Stimulated activated CD8-positive, alpha-beta memory T cell treated with anti-CD3 and anti-CD28 coated beads, Interleukin-12 subunit alpha, Interleukin-12 subunit beta, amount 100 ng/mL, for 4 hours (primary cell): ENCODE data around the gene ZNF248.

Experiments used
- DNase-seq: peaks from one replicate; pipeline ENCODE4 v3.0.0-alpha.2; 2020; ENCODE audit warnings: low read depth

Gene ZNF248

GRCh38 chr10:37821237-37821636 lies 36.2 kb downstream of the ZNF248 start:
- no peak for DNase-seq

DNA sequence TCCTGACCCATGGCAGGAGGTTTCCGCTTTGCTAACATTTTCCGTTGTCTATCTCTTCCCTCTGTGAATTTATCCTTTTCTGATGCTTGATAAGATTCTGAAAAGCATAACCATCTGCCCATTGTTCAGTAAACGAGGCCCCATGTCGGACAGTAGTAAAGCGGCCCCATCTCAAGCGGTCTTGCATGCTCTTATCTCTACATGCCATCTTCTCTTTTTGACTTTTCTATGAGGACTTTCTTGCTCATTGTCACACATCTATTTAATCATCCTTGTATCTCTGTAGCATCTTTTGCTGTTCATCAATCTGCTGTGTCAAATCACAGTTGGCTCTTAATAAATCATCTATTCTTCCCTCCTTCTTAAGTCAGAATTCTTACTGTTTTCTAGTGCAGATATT lies 37.6 kb downstream of the ZNF248 start:
- DNase-seq = no peak

DNA sequence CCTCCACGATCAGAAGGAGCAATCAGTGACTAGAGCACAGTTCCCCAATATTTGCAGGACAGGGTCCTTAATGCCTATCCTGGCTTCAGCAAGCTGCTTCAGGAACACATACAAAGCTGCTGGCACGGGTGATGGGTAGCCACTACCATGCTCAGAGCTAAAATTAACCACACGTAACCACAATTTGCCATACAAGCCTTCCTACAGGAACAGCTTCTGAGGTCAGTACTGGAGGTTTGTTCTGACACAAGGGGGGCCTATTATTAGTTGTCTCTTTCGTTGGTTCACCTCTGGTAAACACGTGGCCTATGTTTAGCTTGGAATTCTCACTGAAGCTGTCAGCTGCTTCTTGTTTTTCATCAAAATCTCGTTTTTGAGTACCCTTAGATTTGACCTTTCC lies 41.1 kb downstream of the ZNF248 start:
- DNase-seq = no peak

- no peak for DNase-seq
Observed at GRCh38 chr10:37813763-37814162, 43.6 kb downstream of the ZNF248 start.

GRCh38 chr10:37812290-37812689 lies 45.1 kb downstream of the ZNF248 start:
- DNase-seq = no peak

GRCh38 chr10:37803269-37803668 lies 54.1 kb downstream of the ZNF248 start:
- no peak for DNase-seq

GRCh38 chr10:37801557-37801956 lies 55.9 kb downstream of the ZNF248 start:
- DNase-seq = no peak

- DNase-seq = no peak
Observed at GRCh38 chr10:37794305-37794976, 63.0 kb downstream of the ZNF248 start.

GRCh38 chr10:37789590-37789989 lies 67.8 kb downstream of the ZNF248 start:
- DNase-seq = no peak

DNA sequence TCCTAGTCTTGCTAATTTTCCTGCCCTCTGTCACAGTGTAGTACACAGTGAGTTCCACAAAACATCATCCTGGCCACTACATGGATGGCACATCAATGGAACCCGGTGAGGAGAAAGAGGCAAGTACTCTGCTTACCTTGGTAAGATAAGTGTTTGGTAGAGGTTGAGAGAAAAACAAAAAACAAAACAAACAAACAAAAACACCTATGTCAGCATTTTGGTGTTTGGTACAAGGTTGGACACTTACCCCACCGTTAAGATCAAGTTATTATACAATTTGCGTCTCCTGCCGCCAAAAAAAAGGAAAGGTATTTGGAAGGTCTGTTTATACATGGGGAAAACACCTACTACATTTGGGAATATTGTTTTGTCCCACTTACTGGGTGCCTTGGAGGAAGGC lies 72.7 kb downstream of the ZNF248 start:
- DNase-seq = no peak

- DNase-seq = no peak
Observed at GRCh38 chr10:37780536-37780935, 76.9 kb downstream of the ZNF248 start.

- no peak for DNase-seq
Observed at GRCh38 chr10:37777056-37777455, 80.4 kb downstream of the ZNF248 start.

DNA sequence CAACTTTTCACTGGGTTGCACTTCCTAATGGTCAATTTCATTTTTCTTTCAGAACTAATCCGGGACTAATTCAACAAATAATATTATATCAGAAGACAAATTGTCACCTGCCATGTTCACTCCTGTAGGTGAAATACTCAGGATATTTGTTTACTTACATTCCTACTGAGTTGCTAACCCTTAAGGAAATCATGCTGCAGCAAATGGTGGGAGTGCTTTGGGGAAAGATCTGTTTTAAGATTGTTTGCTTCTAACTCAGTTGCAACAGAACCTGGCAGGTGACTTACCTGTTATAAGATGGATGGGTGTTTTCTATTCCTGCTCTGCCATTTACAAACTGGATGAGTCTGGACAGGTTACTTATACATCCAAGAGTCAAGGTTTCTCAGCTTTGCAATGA lies 81.8 kb downstream of the ZNF248 start:
- DNase-seq = no peak

GRCh38 chr10:37774351-37774750 lies 83.1 kb downstream of the ZNF248 start:
- no peak for DNase-seq

- no peak for DNase-seq
Observed at GRCh38 chr10:37765216-37765615, 92.2 kb downstream of the ZNF248 start.

DNA sequence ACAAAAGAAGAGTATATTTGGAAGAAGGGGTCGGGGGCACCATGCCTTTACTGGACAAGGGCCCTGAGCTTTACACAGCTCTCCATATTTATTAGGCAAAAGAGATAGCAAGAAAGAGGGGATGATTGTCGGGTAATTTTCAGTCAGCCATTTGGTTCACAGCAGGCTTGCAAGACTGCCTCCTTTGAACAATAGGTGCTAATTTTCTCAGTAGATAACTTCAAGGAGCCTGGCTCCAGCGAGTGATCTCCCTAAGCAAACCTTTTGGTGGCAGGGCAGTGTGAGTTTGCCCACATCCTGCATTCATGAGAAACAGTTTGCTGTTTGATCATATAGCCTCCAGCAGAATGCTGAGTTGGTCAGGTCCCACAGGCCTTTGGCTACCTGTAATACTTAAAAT lies 94.3 kb downstream of the ZNF248 start:
- no peak for DNase-seq

GRCh38 chr10:37762287-37762686 lies 95.1 kb downstream of the ZNF248 start:
- DNase-seq = no peak

GRCh38 chr10:37760817-37761216 lies 96.6 kb downstream of the ZNF248 start:
- DNase-seq = no peak

- no peak for DNase-seq
Observed at GRCh38 chr10:37758074-37758473, 99.3 kb downstream of the ZNF248 start.

DNA sequence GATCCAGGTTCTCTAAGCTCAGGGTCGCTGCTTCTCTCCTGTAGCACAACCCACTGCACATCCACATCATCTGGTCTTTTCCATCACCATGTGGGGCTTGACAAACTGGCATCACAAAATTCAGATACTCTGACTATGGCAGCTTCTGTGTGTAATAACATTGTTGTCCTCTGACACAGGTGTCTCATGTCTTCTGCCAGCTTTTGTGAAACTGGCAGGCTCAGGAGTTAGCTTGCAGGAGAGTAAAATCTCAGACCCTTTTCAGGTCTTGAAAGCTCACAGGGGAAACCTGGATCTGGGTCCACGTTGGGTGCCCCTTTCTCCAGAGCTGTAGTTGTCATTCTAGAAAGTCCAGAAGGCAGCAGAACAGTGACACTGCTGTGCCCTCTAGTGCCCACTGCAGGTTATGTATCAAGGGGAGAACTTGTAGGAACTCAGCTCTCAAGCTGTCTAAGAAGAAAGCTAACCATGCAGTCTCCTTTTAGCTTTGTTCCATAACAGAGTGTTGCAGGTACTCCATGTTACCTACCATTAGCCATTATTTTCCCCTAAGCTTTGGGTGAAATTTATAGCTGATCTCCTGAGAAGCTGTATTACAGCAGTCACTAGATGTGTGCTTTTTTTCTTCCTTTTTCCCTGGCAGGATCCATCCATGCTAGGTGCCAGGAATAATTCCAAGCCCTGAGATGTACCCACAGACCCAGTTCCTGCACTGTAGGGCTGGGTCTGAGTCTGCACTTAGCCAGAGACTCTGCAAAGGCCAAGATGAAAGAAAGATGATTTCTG lies 102.7 kb downstream of the ZNF248 start:
- no peak for DNase-seq

- DNase-seq = no peak
Observed at GRCh38 chr10:37752334-37752875, 105.0 kb downstream of the ZNF248 start.

DNA sequence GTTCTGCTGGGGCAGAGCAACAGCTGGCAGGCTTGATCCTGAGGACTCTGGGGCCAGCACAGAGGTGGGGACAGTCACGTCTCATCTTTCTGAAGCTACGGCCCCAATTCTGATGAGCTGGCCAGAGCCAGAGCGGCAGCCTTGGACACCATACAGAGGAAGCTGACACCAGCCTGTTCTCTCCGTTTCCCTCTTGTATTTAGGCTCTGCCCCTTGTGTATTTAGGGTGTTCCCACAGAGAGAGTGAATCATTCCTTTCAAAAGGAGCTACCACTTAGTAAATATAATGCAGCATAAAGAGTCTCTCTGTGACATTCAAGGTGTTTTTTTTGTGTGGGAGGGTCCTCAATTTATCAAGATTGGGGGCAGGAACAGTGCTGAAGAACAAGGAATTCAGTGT lies 109.2 kb downstream of the ZNF248 start:
- DNase-seq = no peak

GRCh38 chr10:37747081-37747480 lies 110.3 kb downstream of the ZNF248 start:
- DNase-seq = no peak

GRCh38 chr10:37741831-37742230 lies 115.6 kb downstream of the ZNF248 start:
- no peak for DNase-seq
